ENCODE measurements around the gene PPIL6. TPM values are rescaled to one million over a fixed set of nuclear protein-coding genes. Genes with fewer than 3 reads are reported as not detected.

Gene PPIL6
- total RNA-seq, 1 donor from 2014 or later: 0.30 TPM

- DNase-seq (ENCODE audit: low spot score): no peak
- ATAC-seq: no peak
Measured at GRCh38 chr6:109406196-109406595, 34.2 kb downstream of the PPIL6 start.

DNA sequence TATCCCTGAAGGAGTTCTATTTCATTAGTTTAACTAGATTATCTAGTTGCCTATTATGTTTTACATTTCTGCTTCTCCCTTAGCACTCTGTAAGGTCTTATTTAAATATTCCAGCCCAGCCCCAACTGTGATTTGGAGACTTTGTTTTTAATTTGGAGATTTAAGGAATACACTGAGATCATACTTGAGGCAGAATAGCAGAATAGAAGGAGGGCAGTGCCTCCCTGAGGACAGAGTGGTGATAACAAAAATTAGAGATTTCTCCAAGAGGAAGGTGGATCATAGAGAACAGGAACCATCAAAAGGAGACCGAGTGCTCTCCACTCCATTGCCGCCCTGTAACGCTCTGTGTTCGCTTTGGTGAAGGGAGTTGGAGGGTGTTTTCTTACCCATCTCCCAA lies 43.4 kb downstream of the PPIL6 start:
- ATAC-seq: peak; percentile 79

DNA sequence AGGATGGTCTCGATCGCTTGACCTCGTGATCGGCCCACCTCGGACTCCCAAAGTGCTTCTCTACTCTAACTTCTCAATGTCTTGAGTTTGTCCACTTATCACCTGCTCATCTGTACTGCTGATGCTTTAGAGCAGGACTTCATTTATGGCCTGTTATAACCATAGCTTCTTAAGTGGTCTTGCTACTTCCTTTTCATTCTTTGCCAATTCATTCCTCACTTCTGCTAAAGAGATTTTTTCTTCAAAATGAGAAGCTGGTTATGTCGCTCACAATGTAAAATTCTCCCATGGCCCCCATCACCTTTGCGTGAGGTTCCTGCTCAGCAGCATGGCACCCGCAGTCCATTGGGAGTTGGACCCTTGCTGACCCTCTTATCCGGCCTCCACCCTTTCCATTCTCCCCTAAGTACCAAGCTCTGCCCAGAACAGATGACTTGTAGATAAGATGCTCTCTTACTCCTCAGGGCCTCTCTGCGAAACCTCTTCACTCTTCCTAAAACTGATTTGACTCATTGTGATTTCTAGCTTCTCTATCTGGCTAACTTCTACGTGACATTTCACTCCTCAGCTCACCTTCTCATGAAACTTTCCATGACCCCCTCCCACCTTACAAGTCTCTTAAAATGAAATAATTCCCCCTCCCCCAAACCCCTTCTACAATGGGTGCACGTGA lies 44.2 kb downstream of the PPIL6 start:
- DNase-seq (ENCODE audit: low spot score) (no peak), ATAC-seq (no peak)

More for the DNA sequence above, 43.4 kb downstream of the PPIL6 start:
- DNase-seq (ENCODE audit: low spot score): no peak

DNA sequence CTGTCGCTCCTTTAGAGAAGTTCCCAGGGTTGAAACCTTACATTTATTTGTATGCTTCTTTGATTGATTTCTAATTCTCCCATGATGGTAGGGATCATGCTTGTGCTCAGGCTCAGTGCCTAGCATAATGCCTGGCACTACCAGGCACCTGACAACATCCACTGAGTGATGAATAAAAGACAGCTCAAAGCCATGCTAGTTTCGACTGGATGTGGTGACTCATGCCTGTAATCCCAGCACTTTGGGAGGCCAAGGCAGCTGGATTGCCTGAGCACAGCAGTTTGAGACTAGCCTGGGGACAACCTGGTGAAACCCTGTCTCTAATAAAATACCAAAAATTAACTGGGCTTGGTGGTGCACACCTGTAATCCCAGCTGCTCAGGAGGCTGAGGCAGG lies 46.5 kb downstream of the PPIL6 start:
- DNase-seq (ENCODE audit: low spot score): no peak
- ATAC-seq: no peak

DNA sequence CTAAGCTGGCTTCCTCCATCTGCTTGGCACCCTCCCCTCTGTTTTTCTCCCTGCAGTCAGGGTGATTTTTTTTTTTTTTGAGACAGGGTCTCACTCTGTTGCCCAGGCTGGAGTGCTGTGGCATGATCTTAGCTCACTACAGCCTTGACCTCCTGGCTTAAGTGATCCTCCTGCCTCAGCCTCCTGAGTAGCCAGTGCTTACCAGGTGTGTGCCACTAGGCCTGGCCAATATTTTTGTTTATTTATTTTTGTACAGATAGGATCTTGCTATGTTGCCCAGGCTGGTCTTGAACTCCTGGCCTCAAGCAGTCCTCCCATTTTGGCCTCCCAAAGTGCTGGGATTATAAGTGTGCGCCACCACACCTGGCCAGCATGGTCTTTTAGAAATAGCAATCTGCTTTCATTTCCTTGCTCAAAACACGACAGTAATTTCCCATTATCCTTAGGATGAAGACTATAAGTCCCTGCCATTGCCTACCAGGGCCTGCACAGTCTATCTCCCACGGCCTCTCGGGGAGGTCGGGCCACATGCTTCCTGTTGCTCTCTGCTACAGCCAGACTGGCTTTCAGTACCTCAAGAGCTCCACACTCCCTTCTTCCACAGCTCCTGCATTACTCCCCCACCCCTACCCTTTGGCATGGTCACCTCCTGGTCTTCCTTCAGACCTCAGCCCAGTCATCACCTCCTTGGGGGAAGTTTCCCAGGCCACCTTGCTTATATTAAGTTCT lies 47.1 kb downstream of the PPIL6 start:
- ATAC-seq (no peak), DNase-seq (ENCODE audit: low spot score) (no peak)

GRCh38 chr6:109389650-109390274 lies 50.7 kb downstream of the PPIL6 start:
- DNase-seq (ENCODE audit: low spot score): no peak
- ATAC-seq: no peak

GRCh38 chr6:109388265-109388664 lies 52.2 kb downstream of the PPIL6 start:
- no peak for ATAC-seq

DNA sequence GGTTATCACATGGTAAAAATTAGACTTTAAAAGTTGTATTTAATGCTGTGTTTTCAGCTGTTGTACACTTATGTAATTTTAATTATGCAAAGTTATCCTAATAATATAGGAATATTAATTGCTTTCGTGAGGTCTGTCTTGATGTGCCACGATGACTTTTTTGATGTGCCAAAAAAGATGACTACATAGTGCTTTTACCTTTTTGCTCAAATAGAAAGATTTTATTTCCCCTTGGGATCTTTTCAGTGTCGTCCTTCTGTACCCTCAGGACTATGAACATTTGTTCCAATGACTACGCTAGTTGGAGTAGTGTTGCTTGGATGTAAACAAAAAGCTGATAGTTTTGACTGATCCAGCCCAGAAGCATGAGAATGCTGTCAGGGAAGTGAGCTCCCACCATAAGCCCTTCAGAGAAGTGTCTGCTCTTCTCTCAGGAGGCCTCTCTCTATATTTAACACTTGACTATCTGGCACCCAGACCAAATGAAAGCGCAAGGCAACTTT lies 56.9 kb downstream of the PPIL6 start:
- DNase-seq (ENCODE audit: low spot score): no peak
- no peak for ATAC-seq

More at GRCh38 chr6:109388265-109388664, 52.2 kb downstream of the PPIL6 start:
- DNase-seq (ENCODE audit: low spot score): no peak

DNA sequence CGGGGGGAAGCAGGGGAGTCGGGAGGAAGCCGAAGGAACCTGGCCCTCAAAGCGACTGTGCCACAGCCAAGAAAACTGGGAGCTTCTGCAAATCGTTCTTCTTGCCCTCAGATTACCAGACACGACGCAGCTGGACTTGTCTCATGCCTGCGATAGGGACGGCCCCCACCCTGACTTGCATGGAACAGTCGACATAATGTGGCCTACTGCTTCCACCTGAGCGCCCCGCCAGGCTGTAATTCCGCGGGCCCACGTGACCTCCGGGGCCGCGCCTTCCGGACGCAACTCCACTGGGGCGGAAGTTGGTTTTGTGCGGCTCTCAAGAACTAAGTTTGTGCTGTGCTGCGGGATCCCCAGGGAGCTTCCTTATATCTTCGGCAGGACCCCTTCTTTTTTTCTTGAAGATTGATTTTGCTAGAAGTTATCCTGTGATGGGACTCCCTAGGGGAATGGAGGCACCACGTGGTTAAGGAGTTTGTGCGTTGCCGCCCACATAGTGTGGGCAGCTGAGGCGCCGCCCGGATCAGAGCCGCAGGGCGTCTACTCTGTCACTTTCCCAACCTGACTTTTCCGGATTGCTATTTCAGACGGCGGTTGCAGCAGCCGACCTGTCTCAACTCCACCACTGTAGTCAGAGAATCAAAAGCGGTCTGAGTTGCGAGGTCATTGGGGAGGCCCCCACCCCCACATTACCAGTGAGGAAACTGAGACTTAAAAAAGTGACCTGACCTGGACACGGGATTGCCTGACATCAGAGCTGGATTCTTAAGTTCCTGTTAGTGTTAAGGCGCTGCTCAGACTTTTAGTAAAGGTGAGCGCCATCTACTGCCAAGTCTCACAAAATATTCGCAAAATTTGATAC lies 57.6 kb downstream of the PPIL6 start:
- DNase-seq (ENCODE audit: low spot score) (peak; percentile 96), ATAC-seq (peak; percentile 83)

DNA sequence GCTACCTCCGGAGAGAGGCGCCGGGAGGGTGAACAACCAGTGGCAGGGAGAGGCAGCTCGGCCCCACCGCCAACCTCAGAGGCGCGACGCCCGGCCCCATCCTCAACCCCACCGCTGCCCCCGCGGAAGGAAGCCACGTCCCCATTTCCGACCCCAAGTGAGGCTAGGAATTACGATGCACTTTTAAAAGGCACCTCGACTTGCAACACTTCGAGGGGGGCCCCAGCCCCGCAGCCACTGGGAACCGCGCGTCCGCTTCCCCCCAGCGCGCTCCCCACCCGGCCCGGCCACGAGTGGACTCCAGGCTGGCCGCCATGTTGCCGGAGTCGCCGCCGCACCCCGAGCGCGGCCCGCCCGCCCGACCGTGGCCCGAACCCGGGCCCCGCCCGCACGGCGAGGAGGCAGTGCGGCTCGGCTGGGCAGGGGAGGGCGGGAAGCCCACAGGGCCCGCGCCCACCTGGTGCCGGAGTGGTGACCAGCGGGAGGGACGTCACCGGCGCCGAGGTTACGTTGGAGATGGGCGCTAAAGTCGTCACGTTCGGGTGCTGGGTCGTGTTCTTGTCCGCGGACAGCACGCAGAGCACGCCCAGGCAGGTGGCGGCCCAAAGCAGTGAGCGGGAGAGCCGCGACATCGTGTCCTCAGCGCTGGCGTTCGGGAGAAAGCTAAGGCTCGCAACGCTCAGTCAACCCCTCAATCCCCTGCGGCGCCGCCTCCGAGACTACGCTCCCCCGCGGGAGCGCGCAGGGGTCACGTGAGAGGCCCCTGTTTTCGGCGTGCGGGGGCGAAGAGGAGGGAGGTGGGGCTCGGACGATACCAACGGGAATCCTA lies 58.5 kb downstream of the PPIL6 start, which contains the start of gene CD164:
CD164 (minus strand) TSS at position 721 of the 829 bp plus-strand sequence; CDS start at position 632, 89 bp downstream.
- DNase-seq (ENCODE audit: low spot score) (peak; percentile 93), ATAC-seq (peak; percentile 85)

GRCh38 chr6:109381061-109381746 lies 59.2 kb downstream of the PPIL6 start:
- no peak for ATAC-seq

GRCh38 chr6:109379711-109380110 lies 60.7 kb downstream of the PPIL6 start:
- no peak for DNase-seq (ENCODE audit: low spot score)

More at GRCh38 chr6:109381061-109381746, 59.2 kb downstream of the PPIL6 start:
- no peak for DNase-seq (ENCODE audit: low spot score)

GRCh38 chr6:109377717-109378116 lies 62.7 kb downstream of the PPIL6 start:
- ATAC-seq (no peak), DNase-seq (ENCODE audit: low spot score) (no peak)

More at GRCh38 chr6:109379711-109380110, 60.7 kb downstream of the PPIL6 start:
- no peak for ATAC-seq

DNA sequence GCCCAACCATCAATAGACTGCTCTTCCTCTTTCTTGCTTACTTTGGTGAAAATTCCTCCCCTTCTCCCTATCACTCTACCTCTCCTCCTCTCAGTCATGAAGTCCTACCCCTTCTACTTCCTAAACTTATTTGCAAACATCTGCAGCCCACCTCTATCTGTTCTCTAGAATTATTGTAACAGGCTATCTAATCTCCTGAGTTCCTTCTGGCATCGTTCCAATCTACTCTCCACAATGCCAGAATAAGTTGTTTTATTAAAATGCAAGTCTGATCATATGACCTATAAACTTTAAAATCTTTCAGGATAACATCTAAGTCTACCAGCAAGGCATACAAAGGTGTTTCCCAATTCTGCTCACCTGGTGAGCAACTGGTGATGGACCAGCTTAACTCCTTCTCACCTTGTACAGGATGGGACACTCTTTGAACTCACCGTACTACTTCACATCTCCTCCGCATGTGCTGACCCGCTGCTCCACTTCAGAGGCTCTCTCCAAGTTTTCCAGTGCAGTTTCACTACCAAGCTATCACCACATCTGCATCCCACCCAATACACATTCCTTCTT lies 66.0 kb downstream of the PPIL6 start:
- no peak for DNase-seq (ENCODE audit: low spot score)
- ATAC-seq: no peak

GRCh38 chr6:109373762-109374161 lies 66.7 kb downstream of the PPIL6 start:
- ATAC-seq: peak; percentile 20
- no peak for DNase-seq (ENCODE audit: low spot score)

GRCh38 chr6:109373331-109373730 lies 67.1 kb downstream of the PPIL6 start:
- ATAC-seq (no peak), DNase-seq (ENCODE audit: low spot score) (no peak)

GRCh38 chr6:109372130-109372529 lies 68.3 kb downstream of the PPIL6 start:
- DNase-seq (ENCODE audit: low spot score) (no peak), ATAC-seq (no peak)

DNA sequence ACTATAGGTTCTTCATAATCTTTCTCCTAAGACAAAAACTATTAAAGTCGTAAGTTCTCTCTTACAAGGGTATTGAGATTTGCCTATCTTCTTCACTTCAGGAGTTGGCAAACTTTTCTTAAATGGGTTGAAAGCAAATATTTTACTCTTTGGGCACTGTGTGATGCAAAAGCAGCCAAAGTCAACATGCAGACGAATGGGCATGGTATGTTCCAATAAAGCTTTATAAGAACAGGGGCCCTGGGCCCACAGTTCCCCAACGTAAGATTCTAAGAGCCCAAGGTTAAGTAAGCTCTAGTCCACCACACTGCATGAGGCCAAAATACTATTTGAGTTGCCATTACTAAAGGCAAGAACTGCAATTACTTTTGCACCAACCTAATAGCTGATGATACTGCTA lies 69.6 kb downstream of the PPIL6 start:
- DNase-seq (ENCODE audit: low spot score) (no peak), ATAC-seq (peak; percentile 81)

- DNase-seq (ENCODE audit: low spot score): no peak
- ATAC-seq: peak; percentile 45
Measured at GRCh38 chr6:109370336-109370735, 70.1 kb downstream of the PPIL6 start.

Data from left lobe of liver (tissue), 2 donors.